COLO668 (cell line): ENCODE data around the gene POTEF.
"Not testable (repeated sequence)": the region's sequence is repeated elsewhere in the genome, so short reads cannot be mapped to it uniquely, and the experiment has no call there.

Experiments used
- DNase-seq: peaks from one replicate; lab custom pipeline; 2025; ENCODE audit not compliant: unreplicated experiment; lab: John Stamatoyannopoulos, UW

Gene POTEF

DNA sequence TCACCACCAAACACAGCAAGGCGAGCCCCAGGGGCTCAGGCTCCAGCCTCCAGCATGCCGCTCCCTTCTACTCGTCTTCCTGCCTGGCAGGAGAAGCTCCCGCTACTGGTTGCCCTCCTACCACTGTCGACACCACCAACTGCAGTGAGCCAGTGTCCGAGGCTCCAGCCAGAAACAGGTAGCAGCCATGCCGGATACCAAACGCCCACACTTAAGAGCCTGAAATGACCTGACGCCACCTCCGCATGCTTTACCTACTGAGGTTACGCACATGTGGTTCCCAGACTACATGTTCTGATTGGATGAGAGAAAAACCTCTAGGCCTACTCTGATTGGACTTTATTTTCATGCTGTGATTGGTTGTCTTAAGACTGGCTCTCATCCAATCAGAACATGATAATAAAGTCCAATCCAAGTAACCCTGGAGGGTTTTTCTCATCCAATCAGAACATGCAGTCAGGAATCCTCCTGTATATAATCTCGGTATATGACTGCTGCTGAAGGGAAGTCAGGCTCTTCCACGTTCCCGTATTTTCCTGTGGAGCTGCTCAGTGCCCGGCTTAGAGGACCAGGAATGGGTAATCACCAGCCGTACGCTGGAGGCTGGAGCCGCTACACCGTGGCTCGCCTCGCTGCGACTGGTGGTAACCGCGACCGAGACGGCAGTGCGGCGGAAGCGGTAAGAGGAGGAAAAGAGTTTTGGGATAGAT lies at the start of gene POTEF:
Gene POTEF (minus strand): TSS at position 103 of the 710 bp plus-strand sequence. CDS start 8,707 bp downstream, outside the sequence.
- not testable (repeated sequence) for DNase-seq

DNA sequence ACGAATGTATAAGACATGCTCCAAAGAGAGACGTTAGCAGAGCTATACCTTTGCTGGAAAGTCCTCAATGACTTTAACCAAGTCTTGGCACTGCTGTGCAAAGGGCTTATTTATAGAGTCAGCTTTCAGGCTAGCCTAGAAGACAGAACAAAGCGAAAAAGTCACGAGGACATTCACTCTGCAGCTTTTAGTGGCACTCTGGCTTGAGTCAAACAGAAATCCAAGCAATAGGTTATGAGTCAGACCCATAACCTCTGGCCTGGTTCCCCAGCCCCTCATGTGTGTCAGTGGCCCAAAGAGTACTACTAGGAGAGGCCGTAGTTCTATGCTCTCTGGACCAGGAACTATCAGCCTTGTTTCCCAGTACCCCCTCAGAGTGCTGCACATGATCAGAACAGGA lies 45.8 kb upstream of the POTEF start:
- not testable (repeated sequence) for DNase-seq

DNA sequence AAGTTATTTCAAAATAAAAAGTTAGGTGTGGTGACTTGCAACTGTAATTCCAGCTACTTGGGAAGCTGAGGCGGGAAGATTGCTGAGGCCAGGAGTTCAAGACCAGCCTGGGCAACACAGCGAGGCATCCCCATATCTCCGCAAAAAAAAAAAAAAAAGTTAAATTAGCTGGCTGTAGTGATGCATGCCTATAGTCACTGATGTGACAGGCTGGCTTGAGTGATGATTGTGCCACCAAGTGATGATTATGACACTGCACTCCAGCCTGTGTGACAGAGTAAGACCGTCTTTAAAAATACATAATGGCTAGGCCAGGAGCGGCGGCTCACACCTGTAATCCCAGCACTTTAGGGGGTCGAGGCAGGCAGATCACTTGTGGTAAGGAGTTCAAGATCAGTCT lies 40.9 kb upstream of the POTEF start:
- DNase-seq, result no peak

DNA sequence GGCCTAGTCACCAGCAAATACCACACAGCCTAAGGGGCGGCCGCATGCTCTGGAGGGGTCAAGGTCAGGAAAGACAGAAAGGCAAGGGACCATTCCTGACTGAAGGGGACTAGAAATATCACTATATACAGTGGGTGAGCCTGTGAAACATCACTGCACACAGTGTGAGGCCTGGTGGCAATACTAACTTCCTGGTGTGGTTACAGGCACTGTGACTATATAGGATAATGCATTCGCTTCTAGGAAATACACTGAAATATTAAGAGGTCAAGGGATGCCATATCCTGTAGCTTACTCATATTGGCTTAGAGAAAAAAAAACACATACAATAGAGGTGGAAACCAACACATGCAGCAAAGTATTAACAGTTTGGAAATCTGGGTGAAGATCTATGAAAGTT lies 40.1 kb upstream of the POTEF start:
- not testable (repeated sequence) for DNase-seq

DNA sequence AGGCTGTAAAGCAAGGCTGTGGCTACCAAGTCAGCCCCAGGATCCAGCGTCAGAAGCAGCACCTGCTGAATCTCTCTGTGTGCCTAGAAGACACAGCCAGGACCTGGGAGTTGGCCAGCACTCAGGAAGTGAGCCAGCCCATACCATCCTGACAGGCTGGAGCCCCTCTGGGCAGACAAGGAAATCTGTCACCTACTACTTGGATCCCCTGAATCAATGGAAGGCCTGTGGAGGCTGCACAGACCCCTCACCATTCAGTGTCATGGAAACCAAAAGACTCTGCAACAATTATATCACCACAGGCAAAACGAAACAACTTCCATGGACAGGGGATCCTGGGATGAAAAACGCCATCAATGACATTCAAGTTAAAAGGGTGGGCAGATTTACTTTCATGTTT lies 37.6 kb upstream of the POTEF start:
- not testable (repeated sequence) for DNase-seq

DNA sequence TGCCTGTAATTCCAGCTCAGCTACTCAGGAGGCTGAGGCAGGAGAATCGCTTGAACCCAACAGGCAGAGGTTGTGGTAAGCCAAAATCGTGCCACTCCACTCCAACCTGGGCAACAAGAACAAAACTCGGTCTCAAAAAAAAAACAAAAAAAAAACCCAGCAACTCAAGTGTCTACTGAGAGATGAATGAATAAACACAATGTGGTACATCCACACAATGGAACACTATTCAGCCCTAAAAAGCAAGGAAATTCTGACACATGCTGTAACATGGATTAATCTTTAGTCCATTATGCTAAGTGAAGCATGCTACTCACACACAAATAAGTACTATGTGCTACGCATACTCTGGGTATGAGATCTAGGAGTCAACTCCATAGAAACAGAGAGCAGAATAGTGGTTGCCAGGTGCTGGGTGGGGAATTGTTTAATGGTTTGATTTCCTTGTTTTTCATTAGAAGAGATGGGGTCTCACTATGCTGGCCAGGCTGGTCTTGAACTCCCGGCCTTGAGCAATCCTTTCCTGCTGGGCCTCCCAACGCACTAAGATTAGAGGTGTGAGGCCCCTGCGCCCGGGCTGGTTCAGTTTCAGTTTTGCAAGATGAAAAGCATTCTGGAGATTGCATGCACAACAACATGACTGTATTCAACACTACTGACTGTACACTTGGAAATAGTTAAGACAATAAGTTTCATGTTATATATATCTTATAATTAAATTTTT lies 36.4 kb upstream of the POTEF start:
- DNase-seq, result no peak

DNA sequence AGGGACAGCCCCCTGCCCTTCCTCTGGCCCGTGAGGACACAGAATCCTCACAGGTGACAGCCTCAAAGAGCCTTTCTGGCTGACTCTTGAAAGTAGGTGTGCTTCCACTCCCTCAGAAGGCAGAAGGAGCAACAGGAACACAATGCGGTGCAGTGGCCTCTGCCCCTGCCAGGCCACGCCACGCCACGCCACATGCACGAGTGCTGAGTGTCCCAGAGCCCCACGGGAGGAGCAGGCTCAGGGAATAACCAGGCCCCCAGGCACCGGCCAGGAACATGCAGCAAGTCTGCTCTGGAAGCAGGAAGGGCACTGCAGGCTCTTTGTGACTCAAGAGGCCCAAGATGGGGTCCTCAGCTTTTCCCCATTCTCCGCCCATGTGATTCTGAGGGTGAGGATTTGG lies 33.9 kb upstream of the POTEF start:
- no peak for DNase-seq

DNA sequence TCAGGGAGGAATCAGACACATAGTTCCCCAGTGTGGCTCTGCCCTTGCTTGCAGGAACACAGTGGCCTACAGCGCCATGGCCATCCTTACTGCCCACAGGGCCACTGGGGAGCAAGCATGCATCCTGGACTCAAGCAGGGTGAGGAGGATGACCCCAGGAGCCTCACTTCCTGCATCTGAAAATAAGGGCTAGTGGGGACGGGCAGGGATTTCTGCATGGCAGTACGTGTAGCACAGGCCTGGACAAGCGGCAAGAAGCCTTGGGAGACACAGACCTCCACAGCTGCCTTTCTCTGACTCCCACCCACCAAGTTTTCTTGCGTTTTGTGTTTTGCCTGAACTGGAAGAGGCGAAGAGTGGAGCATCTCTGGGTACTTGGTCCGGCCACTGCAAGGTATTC lies 33.5 kb upstream of the POTEF start:
- not testable (repeated sequence) for DNase-seq

DNA sequence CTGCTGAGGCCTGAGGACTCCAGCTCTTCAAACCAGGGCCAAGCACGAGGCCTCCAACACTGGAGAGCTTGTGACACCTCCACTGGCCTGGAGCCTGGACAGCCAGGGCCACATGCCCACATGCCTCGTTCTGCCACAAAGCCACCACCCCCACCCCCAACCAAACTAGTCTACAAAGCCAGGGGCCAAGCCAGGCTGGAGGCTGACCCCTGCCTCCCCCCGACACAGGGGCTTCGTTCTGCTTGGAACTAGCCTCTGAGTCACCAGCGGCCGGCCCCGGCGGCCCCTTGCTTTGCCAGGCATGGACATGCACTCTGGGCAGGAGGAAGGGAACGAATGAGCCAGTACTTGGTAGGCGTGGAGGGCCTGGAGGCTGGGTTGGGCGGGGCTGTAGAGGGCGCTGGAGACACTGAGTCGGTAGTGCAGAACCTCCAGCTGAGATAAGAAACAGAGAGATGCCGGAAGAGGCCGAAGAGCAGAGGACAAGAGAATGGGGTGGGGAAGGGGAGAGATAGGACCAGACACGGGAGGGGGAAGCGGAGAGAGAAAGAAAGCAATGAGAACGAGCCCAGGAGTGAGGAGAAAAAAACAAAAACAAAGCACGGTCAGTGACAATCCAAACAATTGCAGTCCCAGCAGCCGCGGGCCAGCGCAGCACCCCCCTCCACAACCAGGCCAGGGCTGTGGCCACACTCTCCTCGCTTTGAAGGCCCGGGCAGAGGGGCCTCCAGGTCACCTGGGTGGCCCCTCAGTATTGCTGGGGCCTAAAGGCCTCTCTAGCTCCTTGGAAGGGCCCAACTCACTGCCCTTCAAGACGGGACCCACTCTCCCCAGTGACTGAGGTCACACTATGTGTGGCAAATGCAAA lies 32.0 kb upstream of the POTEF start:
- DNase-seq, result not testable (repeated sequence)

DNA sequence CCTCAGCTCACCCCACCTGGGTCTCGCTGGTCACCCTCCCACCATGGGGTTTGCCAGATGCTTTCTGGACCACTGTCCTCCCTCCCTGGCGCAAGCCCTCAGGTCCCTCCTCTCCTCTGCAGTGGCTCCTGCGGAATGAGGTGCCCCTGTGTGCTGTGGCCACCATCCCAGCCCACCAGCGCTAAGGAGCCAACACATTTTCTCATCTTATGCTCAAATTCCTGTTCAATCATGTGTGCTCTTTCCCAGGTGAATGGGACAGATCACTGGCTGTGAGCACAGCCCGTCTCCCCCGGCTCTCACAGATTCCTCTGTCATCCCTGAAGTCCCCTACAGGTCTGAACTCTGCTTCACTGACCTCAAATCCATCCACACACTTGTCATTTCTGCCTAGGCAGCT lies 31.1 kb upstream of the POTEF start:
- no peak for DNase-seq

DNA sequence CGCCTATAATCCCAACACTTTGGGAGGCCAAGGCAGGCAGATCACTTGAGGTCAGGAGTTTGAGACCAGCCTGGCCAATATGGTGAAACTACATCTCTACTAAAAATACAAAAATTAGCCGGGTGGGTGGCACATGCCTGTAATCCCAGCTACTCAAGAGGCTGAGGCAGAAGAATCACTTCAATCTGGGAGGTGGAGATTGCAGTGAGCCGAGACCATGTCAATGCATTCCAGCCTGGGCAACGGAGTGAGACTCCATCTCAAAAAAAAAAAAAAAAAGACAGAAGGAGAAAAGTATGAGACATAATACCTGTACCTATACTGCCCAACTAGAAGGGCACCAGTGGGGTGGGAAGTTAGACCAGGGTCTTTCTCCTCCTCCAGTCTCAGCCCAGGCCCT lies 30.4 kb upstream of the POTEF start:
- DNase-seq, result not testable (repeated sequence)

DNA sequence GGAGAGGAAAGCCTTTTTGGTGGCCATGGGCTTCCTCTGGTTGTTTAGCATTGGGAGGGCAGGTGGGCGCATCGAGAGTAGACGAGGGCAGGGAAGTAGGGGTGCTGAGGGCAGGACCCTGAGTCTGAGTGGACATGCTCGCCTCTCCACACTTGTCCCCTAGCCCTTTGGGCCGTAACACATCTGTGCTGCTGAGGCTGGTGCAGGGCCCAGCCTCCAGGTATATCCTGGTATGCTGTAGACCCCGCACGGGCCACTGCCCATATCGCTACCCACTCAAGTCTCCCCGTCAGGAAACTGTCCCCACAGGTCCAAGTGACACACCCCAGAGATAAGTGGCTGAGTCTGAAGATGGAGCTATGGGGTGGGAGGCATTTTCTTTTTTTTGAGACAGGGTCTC lies 29.6 kb upstream of the POTEF start:
- no peak for DNase-seq

DNA sequence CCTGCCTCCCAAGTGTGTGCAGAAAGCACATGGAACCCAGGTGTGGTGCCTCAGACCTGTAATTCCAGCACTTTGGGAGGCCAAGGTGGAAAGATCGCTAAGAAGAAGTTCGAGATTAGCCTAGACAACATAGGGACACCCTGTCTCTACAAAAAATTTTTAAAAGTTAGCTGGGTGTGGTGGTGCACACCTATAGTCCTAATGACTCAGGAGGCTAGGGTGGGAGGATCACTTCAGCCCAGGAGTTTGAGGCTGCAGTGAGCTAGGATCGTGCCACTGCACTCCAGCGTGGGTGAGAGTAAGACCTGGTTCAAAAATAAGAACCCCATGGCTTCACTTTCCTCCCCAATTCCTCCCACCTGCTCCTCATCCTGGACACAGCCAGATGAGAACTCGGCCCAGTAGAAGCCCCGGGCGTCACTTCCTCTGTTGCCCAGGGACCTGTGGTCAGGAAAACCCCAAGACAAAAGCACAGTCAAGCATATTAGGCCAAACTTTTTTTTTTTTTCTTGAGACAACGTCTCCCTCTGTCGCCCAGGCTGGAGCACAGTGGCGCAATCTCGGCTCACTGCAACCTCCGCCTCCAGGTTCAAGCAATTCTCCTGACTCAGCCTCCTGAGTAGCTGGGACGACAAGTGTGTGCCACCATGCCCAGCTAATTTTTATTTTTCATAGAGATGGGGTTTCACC lies 28.9 kb upstream of the POTEF start:
- DNase-seq, result not testable (repeated sequence)

DNA sequence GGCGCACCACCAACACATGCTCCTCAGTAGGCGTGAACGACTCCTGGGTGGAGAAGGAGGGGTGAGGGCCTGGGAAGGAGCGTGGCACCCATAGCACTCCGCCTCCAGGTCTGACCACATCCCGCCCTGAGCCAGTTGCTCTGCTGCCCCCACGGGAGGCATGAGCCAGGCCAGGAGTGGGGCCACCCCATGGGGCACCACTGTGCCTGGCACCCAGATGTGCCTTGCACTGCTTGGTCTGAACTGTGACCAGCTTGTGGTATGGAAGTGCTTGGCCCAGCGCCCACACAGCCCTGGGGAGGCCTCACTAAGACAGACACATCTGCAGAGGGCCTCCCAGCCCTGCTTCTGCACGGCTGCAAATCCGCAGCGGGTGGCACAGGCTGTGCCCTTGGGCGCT lies 28.3 kb upstream of the POTEF start:
- DNase-seq, result not testable (repeated sequence)

DNA sequence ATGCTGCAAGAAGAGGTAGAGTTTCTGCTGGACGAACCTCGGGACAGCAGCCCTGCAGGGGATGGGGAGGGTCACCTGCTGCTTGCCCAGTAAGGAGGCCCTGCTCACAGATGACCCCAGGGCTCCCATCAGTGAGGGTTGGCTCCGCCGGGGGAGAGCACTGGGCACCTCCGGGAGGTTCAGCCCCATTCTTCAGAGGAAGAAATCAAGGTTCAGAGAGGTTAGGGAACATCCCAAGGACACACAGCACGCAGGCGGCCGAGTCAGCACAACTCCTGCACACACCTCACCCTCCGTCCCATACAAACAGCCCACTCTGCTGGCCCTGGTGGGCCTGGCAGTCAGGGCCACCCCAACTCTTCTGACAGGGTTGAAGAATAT lies 27.6 kb upstream of the POTEF start:
- DNase-seq, result no peak

DNA sequence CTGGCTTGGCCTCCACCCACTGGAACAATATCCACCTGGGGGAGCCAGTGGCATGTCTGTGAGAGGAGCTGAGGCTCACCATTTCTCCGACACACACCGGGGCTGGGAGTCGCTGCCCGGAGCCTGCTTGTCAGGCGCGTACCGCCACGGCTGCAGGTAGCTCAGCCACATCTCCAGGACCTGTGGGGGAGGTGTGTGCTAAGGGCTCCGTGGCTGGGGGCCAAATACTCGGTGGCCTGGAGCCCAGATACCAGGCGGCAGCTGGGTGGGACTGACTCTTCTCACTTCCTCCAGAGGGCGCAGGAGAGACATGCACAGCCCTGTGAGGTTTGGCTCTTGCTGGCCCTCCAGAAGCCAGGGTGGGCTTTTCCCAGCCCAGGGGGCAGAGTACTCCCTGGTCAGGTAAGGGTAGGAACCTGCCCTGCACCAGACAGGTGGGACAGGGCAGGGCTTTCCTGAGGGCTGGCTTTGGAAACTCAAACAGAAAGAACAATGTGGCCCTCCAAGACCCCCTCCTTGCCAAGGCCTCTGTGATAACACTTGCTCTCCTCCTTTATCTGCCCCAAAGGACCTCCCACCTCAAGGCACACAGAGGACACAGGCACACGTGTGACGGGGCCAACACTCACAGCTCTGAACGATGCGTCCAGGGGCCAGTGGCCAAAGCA lies 27.1 kb upstream of the POTEF start:
- peak; percentile 14 for DNase-seq

DNA sequence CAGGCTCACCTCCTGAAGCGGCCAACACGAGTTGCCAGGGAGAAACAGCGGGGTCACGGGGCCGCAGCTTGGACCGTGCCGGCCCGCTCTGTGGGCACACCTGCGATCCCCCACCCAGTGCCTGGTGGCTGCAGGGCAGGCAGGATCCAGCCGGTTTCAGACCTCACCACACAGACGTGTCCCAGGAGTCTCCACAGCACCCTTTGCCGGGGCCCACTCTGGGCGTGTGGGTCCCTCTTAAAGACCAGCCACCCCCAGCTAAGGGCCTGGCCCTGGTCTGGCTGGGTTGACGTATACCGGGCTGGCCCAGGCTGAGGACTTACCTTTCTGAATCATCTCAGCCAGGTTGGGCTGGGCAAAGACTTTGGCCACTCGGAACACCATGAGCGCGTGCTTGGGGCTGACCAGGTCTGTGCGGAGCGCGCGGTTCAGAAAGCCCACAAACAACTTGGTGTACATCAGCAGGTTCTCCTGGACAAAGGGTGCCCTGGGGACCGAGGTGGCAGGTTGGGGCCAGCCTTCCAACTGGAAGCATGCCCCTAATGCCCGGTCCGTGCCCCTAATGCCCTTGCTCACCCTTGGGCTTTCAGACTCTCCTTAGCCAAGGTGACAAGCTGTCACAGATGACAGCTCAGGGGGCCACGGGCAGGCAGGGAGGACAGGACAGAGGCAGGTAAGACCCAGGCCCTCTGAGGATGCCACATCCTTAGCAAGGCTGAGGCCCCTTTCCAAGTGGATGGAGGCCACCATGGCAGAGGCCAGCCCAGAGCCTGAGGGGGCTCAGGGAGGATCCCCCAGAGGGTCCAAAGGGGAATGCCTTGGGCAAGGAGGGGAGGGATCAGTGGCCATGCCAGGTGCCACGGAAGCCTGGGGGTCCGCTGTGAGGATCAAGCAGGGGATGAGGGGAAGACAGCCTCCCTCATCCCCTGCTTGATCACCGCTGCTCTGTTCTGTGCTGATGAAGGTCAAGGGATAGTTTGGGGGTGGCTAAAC lies 26.0 kb upstream of the POTEF start:
- DNase-seq, result no peak

DNA sequence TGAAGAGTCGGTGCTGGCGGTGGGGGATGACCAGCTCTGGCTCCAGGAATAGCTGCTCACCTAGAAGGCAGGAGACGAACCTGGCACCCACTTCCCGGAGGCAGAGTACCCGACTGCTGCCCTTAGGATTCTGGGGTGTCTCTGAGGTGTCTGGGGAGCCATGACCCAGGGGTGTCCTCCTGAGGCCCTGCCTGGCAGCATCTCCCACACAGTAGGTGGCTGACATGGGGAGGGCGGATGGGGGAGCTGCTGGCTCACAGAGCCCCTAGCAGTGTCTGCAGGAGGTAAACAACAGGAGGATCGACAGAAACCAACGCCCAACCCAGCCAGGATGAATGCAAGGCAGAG lies 25.4 kb upstream of the POTEF start:
- not testable (repeated sequence) for DNase-seq

DNA sequence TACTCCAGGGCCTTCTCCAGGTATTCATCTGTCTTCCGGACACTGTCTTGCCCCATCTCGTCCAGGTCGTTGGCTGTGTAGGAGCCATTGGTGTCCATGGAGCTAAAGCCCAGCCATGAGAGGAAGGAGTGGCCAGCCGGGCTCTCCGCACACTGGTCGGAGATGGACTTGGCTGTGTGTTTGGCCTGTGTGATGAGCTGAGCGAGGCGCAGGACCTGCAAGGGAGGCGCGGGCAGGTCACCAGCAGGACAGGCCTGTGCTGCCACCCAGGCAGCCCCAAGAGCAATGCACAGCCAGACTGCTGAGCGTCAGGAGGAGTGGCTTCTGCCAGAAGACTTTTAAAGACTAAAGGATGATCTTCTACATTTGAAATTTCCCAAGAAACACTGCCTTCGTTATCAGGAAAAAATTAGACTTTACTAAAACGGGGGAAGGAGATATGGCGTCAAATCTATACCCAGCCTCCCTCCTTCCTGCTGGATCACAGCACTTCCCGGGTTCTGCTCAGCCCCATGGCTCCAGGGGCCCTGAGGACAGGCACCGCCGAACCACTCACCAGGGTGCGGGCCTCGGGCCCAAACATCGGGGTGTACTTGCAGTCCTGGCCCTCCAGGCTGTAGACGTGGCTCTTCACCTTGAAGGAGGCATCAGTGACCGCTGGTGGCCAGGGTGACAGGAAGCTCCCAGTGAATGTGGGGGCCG lies 24.9 kb upstream of the POTEF start:
- not testable (repeated sequence) for DNase-seq
